Ovary (tissue), 3 donors: ENCODE data around the gene RGR.

Experiments
- CTCF ChIP-seq, 3 donors: fragments of 450-650 bp in 2 of 3; fragments of 200-600 bp in 1 of 3; IDR thresholded peaks; one replicate each; pipeline versions ENCODE4 v1.5.1 to v1.8.0; 2016 to 2022; ENCODE audit warnings: antibody characterized with exemption in 3 of 3, mild to moderate bottlenecking in 1 of 3
- EP300 ChIP-seq: sonication (generic); formaldehyde crosslinking; IDR thresholded peaks from one replicate; pipeline ENCODE4 v1.6.1; 2017; ENCODE audit warnings: antibody characterized with exemption
- donor health status: DM: no; HTN: no; CAD: no.

- TF ChIP-seq CTCF (IDR thresholded peaks at IDR 0.05) = no peak
- no peak for TF ChIP-seq EP300
These were observed 7.4 kb upstream of the RGR start for GRCh38 chr10:84237199-84238051.
